ENCODE measurements around the gene PAQR5.
"Not testable (repeated sequence)": the region's sequence is repeated elsewhere in the genome, so short reads cannot be mapped to it uniquely, and the experiment has no call there.

The PAQR5 gene

DNA sequence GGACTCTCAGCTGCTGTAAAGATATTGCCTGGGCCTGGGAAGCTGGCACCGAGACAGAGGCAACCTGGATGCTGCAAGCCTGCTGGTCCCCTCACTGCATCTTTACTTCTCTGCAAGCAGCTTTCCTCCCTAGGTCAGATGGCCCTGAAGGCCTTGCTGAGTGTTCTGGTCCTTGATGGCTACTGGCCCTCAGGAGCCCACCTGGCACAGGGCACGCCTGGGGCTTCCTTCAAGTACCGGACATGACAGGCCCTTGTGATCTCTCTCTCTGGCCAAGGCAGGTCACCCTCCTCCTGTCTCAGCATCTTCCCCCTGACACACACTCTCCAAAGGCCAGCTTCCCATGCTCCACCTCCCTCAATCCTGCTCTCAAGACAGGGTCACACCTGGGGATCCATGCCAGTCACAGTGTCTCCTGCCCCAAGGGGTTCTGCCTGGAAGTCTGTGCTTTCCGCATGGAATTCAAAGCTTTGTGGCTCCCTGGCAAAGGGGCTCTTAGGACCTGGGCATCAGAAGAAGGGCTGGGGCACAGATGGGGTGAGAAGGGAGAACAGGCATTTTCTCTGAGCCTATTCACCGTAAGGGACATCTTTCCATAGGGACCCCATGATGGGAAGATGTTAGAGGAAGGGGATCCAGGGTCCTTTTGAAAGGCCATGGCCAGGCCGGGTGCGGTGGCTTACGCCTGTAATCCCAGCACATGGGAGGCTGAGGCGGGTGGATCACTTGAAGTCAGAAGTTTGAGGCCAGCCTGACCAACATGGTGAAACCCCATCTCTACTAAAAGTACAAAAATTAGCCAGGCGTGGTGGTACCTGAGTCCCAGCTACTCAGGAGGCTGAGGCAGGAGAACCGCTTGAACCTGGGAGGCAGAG is 4.7 kb upstream of the PAQR5 start:
- DNase-seq (ENCODE audit: low read depth) = no peak

GRCh38 chr15:69296606-69297005 is 2.1 kb upstream of the PAQR5 start:
- DNase-seq (ENCODE audit: low read depth) = no peak

DNA sequence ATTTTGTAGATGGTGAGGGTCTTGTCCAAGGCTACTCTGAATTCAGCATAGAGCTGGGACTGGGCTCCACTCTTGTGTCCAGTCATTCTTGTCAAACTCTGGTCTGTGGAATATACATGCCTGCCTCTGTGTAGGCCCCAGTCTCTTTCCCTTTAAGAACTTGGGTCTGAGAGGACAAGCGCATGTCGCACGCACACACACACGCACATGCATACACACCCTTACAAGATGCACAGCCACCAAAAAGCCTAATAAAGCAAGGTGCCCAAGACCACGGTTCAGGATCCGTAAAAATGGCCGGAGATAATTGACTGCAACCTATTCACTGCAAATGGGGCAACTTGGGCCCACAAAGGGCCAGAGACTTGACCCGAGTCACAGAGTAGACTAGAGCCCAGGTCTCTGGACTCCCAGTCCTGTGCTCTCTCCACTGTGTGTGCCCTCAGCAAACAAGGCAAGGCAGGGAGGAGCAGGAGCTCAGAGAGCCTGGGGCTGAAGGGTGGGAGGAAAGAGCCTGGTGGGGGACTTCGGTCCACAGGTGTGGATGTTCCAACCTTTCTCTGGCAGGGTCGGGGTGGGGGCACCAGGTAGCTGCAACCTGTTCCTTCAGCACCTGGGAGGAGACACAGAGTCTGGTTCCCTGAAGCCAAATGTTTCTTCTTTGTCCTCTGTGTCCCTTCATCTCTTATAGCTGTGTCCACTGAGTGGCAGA is 914 bp upstream of the PAQR5 start:
- no peak for DNase-seq (ENCODE audit: low read depth)

- DNase-seq (ENCODE audit: low read depth) = no peak
Observed at GRCh38 chr15:69298354-69298696, 387 bp upstream of the PAQR5 start.

GRCh38 chr15:69299451-69299886 is 757 bp downstream of the PAQR5 start:
- no peak for DNase-seq (ENCODE audit: low read depth)

- no peak for DNase-seq (ENCODE audit: low read depth)
Observed at GRCh38 chr15:69299943-69300588, 1.4 kb downstream of the PAQR5 start.

GRCh38 chr15:69301101-69301500 is 2.4 kb downstream of the PAQR5 start:
- not testable (repeated sequence) for DNase-seq (ENCODE audit: low read depth)

DNA sequence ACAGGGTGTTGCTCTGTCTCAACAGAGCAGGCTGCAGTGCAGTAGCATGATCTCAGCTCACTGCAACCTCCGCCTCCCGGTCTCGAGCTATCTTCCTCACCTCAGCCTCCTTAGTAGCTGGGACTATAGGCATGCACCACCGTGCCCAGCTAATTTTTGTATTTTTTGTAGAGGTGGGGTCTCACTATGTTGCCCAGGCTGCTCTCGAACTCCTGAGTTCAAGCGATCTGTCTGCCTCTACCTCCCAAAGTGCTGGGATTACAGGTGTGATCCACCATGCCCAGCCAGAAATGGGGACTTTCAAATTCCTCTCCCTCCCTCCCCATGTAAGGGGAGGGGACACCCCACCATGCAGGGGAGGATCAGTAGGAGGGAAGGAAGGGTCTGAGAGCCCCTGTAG is 3.4 kb downstream of the PAQR5 start:
- DNase-seq (ENCODE audit: low read depth) = not testable (repeated sequence)

DNA sequence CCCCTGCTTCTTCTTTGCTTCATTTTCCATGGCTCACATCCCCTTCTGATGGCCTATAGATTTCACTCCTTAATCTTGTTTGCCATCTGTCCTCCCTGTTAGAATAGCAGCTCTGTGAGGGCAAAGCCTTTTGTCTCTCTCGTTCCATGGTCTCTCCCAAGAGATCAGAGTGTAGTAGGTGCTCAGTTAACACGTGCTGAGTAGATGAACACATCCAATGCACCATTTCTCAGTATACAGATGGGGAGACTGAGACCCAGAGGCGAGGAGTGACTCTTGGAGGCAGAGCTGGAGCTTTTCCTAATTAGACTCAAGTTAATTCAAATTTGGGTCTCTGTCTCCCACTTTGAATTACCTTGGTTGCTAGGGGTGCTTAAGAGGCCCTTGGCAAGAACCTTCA is 4.2 kb downstream of the PAQR5 start:
- DNase-seq (ENCODE audit: low read depth) = no peak

DNA sequence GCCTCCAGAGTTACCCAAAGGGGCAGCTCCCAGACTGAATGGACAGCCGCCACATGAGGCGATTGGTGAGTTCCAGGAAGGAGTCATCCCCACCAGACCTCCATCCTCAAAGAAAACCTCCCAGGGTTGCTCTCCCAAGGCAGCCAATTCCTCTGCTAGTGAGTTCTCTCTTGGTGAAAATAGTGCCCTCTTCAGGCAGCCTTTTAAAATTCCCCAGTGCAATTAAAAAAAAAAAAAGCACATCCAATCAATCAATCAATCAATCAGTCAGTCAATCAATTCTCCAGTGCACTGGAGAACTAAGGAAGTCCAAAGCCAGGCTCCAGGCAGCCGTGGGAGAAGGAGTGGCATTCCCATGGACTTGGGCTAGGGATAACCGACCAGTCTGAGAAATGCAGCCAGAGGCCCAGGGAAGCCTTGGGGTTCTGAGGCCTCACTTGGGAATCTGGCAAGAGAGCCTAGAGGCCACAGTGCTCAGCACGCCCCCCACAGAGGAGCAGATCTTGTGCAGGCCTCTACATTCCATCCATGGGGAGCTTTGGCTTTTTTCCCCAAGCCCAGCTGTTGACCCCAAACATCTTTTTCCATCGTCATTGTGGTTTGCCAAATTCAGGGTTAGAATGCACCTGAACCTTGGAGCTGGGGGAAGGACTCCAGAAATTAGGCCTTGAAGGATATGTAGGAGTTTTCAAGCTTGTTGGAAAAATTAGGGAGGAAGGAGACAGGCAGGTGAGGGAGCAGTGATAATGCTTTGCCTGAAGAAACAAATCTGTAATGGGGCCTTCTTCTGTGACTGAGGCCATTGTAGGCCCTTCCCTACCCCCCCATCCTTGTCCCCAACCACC is 4.8 kb downstream of the PAQR5 start:
- DNase-seq (ENCODE audit: low read depth) = no peak

GRCh38 chr15:69304182-69304545 is 5.5 kb downstream of the PAQR5 start:
- DNase-seq (ENCODE audit: low read depth) = no peak

- no peak for DNase-seq (ENCODE audit: low read depth)
Observed at GRCh38 chr15:69305204-69305931, 6.7 kb downstream of the PAQR5 start.

DNA sequence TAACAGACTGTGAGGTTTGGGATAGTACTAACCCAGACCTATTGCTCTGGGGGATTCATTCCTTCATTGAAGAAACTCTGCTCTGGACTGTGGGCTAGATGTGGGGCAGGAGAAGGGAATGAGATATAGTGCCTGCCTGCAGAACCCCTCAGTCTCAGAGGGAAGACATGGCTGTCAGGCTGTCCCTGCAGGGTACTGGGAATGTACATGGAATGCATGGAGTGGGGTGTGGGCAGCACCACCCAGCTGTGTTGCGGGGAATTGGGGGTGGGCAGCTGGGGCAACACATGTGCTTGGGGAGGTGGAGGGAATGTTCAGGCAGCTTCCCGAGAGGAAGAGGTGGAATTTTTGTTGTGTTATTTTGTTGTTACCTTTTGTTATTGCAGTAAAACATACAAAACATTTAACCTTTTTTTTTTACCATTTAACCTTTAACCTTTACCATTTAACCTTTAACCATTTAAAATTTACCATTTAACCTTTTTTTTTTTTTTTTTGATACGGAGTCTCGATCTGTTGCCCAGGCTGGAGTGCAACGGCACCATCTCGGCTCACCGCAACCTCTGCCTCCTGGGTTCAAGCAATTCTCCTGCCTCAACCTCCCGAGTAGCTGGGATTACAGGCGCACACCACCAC is 7.3 kb downstream of the PAQR5 start:
- no peak for DNase-seq (ENCODE audit: low read depth)

GRCh38 chr15:69307939-69308338 is 9.2 kb downstream of the PAQR5 start:
- no peak for DNase-seq (ENCODE audit: low read depth)

GRCh38 chr15:69308949-69309348 is 10.2 kb downstream of the PAQR5 start:
- no peak for DNase-seq (ENCODE audit: low read depth)

DNA sequence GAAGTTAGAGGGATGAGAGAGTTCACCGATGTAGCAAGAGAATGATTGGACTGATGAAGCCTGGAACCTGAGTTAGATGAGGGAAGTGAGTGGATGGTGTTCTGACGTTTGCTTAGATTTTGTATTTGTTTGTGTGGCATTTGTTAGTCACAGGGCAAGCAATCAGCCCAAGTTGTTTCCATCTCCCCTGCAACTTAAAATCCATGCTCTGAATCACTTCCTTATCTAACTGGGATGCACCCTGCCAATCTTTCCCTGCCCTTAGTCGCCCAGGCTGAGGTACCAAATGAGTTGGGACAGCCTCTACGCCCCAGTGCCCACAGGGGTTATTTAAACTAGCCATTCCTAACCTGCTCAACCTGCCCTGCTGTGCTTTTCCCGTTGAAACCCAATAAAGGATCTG is 12.6 kb downstream of the PAQR5 start:
- no peak for DNase-seq (ENCODE audit: low read depth)

DNA sequence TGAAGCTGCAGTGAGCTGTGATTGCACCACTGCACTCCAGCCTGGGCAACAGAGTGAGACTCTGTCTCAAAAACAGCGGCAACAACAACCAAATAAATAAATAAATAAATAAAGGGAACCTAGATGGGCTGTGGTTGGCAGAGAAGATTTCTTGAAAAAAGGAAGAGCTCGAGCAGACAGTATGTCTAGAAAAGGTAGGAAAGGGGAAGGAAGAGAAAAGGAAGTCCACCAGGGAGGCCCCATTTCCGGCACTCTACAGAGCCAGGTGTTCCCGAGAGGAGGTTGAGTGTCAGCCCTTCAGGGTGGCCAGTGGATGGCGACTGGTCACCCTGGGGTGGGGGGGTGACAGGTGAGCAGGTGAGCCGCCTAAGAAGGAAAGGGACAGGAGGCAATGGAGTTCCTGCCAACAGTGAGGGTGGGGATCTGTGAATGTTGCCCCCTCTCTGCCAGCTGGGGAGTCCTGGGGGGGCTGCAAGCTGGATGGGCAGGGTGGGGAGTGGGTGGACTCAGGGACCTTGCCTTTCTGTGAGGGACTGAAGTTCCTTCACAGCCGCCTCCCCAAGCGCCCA is 14.8 kb downstream of the PAQR5 start:
- no peak for DNase-seq (ENCODE audit: low read depth)

DNA sequence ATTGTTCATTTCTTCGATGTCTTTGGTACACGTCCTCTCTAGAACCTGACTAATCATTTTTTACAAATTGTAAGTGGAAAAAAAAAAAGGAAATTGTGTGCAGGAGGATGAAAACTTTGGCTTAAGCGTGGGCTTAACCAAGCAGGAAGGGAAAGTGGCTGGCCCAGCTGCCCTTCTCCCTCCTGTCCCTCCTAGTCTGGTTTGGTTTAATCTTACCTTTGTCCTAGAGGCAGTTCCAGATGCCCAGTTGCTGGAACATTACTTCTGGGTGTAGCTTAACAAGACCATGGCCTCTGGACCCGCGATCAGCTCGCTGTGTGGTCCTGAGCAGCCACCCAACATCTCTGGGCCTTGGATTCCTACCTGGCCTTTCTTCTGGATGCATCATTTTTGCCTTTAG is 15.4 kb downstream of the PAQR5 start:
- DNase-seq (ENCODE audit: low read depth) = no peak

- no peak for DNase-seq (ENCODE audit: low read depth)
Observed at GRCh38 chr15:69314736-69315135, 16.0 kb downstream of the PAQR5 start.

- no peak for DNase-seq (ENCODE audit: low read depth)
Observed at GRCh38 chr15:69315402-69316110, 16.8 kb downstream of the PAQR5 start.

Measured in activated gamma-delta T cell treated with anti-CD3 and anti-CD28 coated beads, Interleukin-2, amount 50 U/mL, for 16 hours (primary cell).